Trophoblast cell (in vitro differentiated cells and primary cell): Measurements from ENCODE around the gene AK1.
A peak's percentile ranks its signal among the peaks of the same experiment; 100 is the strongest.

Experiments
- DNase-seq, 2 donors: peaks; one replicate each; pipeline ENCODE4 v3.0.0-alpha.2; 2016
- H2AFZ ChIP-seq: 2 replicates; pipeline ENCODE4 v1.6.1; 2013; ENCODE audit warnings: low read length, moderate library complexity, mild to moderate bottlenecking; ENCODE audit not compliant: insufficient read depth, poor library complexity
- H2AK5ac ChIP-seq: 2 replicates; pipeline ENCODE4 v1.6.1; 2013; ENCODE audit warnings: mild to moderate bottlenecking, low read length
- H2BK120ac ChIP-seq: 2 replicates; pipeline ENCODE4 v1.6.1; 2013; ENCODE audit warnings: low read length, mild to moderate bottlenecking, moderate library complexity; ENCODE audit not compliant: insufficient read depth, poor library complexity
- H2BK12ac ChIP-seq: 2 replicates; pipeline ENCODE4 v1.6.1; 2013; ENCODE audit warnings: mild to moderate bottlenecking, low read length, moderate library complexity
- H2BK5ac ChIP-seq: 2 replicates; pipeline ENCODE4 v1.6.1; 2013; ENCODE audit warnings: low read length, low read depth, moderate library complexity, mild to moderate bottlenecking; ENCODE audit not compliant: poor library complexity
- H3K14ac ChIP-seq: 2 replicates; pipeline ENCODE4 v1.6.1; 2013; ENCODE audit warnings: mild to moderate bottlenecking, low read length
- H3K18ac ChIP-seq: 2 replicates; pipeline ENCODE4 v1.6.1; 2013; ENCODE audit warnings: mild to moderate bottlenecking, low read length
- H3K23ac ChIP-seq: 2 replicates; pipeline ENCODE4 v1.6.1; 2013; ENCODE audit warnings: low read length
- H3K27ac ChIP-seq: 2 replicates; pipeline ENCODE4 v1.5.1; 2013; ENCODE audit warnings: low read depth, mild to moderate bottlenecking, inconsistent platforms, low read length, moderate library complexity
- H3K27me3 ChIP-seq: 2 replicates; pipeline ENCODE4 v1.6.1; 2013; ENCODE audit warnings: inconsistent platforms, mild to moderate bottlenecking, low read length, moderate library complexity; ENCODE audit not compliant: insufficient read depth
- H3K36me3 ChIP-seq, 2 experiments: 1 replicate in 1 of 2; 2 replicates in 1 of 2; pipeline ENCODE4 v1.6.1; 2013; ENCODE audit warnings: low read length in 2 of 2, mild to moderate bottlenecking in 2 of 2, moderate library complexity in 1 of 2; ENCODE audit not compliant: insufficient read depth in 2 of 2, control insufficient read depth in 1 of 2
- H3K4ac ChIP-seq: 2 replicates; pipeline ENCODE4 v1.6.1; 2013; ENCODE audit warnings: low read depth, mild to moderate bottlenecking, low read length, moderate library complexity
- H3K4me1 ChIP-seq, 2 experiments: 1 replicate in 1 of 2; 2 replicates in 1 of 2; pipeline ENCODE4 v1.6.1; 2013; ENCODE audit warnings: low read length in 2 of 2, mild to moderate bottlenecking in 2 of 2, moderate library complexity in 1 of 2; ENCODE audit not compliant: insufficient read depth in 2 of 2, control insufficient read depth in 1 of 2
- H3K4me2 ChIP-seq: 2 replicates; pipeline ENCODE4 v1.6.1; 2013; ENCODE audit warnings: inconsistent platforms, mild to moderate bottlenecking, low read length, moderate library complexity
- H3K4me3 ChIP-seq: 2 replicates; pipeline ENCODE4 v1.5.1; 2013; ENCODE audit warnings: mild to moderate bottlenecking, low read depth, low read length, inconsistent platforms
- H3K79me1 ChIP-seq: one replicate; pipeline ENCODE4 v1.6.1; 2013; ENCODE audit warnings: low read length
- H3K79me2 ChIP-seq: 2 replicates; pipeline ENCODE4 v1.6.1; 2013; ENCODE audit warnings: low read length, mild to moderate bottlenecking; ENCODE audit not compliant: control insufficient read depth, insufficient read depth, poor library complexity
- H3K9ac ChIP-seq: 2 replicates; pipeline ENCODE4 v1.6.1; 2013; ENCODE audit warnings: mild to moderate bottlenecking, low read length
- H3K9me3 ChIP-seq: 2 replicates; pipeline ENCODE4 v1.6.1; 2013; ENCODE audit warnings: low read depth, mild to moderate bottlenecking, control low read depth, inconsistent platforms, low read length; ENCODE audit not compliant: insufficient read depth
- H4K12ac ChIP-seq: 2 replicates; pipeline ENCODE4 v1.6.1; 2013; ENCODE audit warnings: low read depth, mild to moderate bottlenecking, low read length, moderate library complexity
- H4K8ac ChIP-seq: 2 replicates; pipeline ENCODE4 v1.6.1; 2013; ENCODE audit warnings: low read depth, mild to moderate bottlenecking, low read length, moderate library complexity
- H4K91ac ChIP-seq: one replicate; pipeline ENCODE4 v1.6.1; 2013; ENCODE audit warnings: low read depth, mild to moderate bottlenecking, low read length, moderate library complexity
- WGBS: extraction: QIAGEN DNeasy Blood & Tissue Kit; methylation state at CpG from one replicate; pipeline ENCODE4 v1.1.7; 2013; ENCODE audit warnings: missing lambda C conversion rate; ENCODE audit not compliant: insufficient read length, insufficient coverage; ENCODE audit errors: extremely low coverage; 5-methylcytosine and 5-hydroxymethylcytosine counted together

Gene AK1

GRCh38 chr9:127852829-127853228 is 24.6 kb downstream of the AK1 start:
- no peak overlapping the region for H3K4me3 ChIP-seq
- no peak overlapping the region for H3K27ac ChIP-seq
- no CpG with 5 or more reads among the region's 9 CpGs for WGBS
- H4K91ac ChIP-seq: peak overlapping the region; percentile 92
- H4K8ac ChIP-seq: peak overlapping the region; percentile 67
- no peak overlapping the region for H3K4me2 ChIP-seq
- no peak overlapping the region for H4K12ac ChIP-seq
- peaks cover 10% of the 10 kb centered on the region for H3K79me2 ChIP-seq
- peak overlapping the region; percentile 82 for H2AK5ac ChIP-seq
- peaks cover 59% of the 10 kb centered on the region for H3K79me1 ChIP-seq
- no peak overlapping the region for H3K9ac ChIP-seq
- peak overlapping the region; percentile 81 for H3K18ac ChIP-seq
- peaks cover 31 to 40% of the 10 kb centered on the region in 2 experiments for H3K4me1 ChIP-seq
- peak overlapping the region; percentile 87 for H3K14ac ChIP-seq
- no peak for DNase-seq
- H3K36me3 ChIP-seq: peaks cover 2 to 10% of the 10 kb centered on the region in 2 experiments
- peak overlapping the region; percentile 17 for H2AFZ ChIP-seq
- peak overlapping the region; percentile 98 for H2BK12ac ChIP-seq
- H3K27me3 ChIP-seq: no peaks in the 10 kb centered on the region
- peak overlapping the region; percentile 83 for H2BK5ac ChIP-seq
- peaks cover 17% of the 10 kb centered on the region for H3K9me3 ChIP-seq
- H2BK120ac ChIP-seq: peak overlapping the region; percentile 85
- no peak overlapping the region for H3K23ac ChIP-seq
- peak overlapping the region; percentile 87 for H3K4ac ChIP-seq

- WGBS: no CpG with 5 or more reads among the region's 17 CpGs
These were observed 27.1 kb downstream of the AK1 start for GRCh38 chr9:127850286-127850830.

GRCh38 chr9:127848756-127849504 is 28.5 kb downstream of the AK1 start:
- WGBS: no CpG with 5 or more reads among the region's 10 CpGs
- Histone ChIP-seq H4K8ac (no peak overlapping the region), H3K4me1 (peaks cover 53 to 62% of the 10 kb centered on the region in 2 experiments), H3K4me2 (no peak overlapping the region), H3K9ac (no peak overlapping the region), H2BK12ac (peak overlapping the region; percentile 81), H3K23ac (no peak overlapping the region), H3K36me3 (peaks cover 2 to 11% of the 10 kb centered on the region in 2 experiments), H3K14ac (peak overlapping the region; percentile 8), H3K27ac (peak overlapping the region; percentile 57), H3K18ac (peak overlapping the region; percentile 31), H2AFZ (no peak overlapping the region), H3K4ac (no peak overlapping the region), H3K79me1 (peaks cover 71% of the 10 kb centered on the region), H2BK120ac (peak overlapping the region; percentile 79), H2AK5ac (peak overlapping the region; percentile 70), H2BK5ac (peak overlapping the region; percentile 24), H3K9me3 (peaks cover 22% of the 10 kb centered on the region), H3K27me3 (no peaks in the 10 kb centered on the region), H3K79me2 (peaks cover 17% of the 10 kb centered on the region), H3K4me3 (no peak overlapping the region), H4K12ac (no peak overlapping the region), H4K91ac (peak overlapping the region; percentile 98)
- DNase-seq: peak; percentile 88 to 92

More at GRCh38 chr9:127850286-127850830, 27.1 kb downstream of the AK1 start:
- no peak overlapping the region for H2AFZ ChIP-seq
- peak overlapping the region; percentile 2 for H3K18ac ChIP-seq
- no peaks in the 10 kb centered on the region for H3K27me3 ChIP-seq
- H3K4me3 ChIP-seq: no peak overlapping the region
- H3K4me1 ChIP-seq: peaks cover 54 to 63% of the 10 kb centered on the region in 2 experiments
- no peak overlapping the region for H3K4ac ChIP-seq
- no peak overlapping the region for H2BK120ac ChIP-seq
- no peak overlapping the region for H3K14ac ChIP-seq
- peak overlapping the region; percentile 8 for H2BK12ac ChIP-seq
- no peak overlapping the region for H4K8ac ChIP-seq
- H3K4me2 ChIP-seq: no peak overlapping the region
- H3K27ac ChIP-seq: peak overlapping the region; percentile 16
- peaks cover 2 to 11% of the 10 kb centered on the region in 2 experiments for H3K36me3 ChIP-seq
- peak overlapping the region; percentile 6 for H2AK5ac ChIP-seq
- H3K23ac ChIP-seq: no peak overlapping the region
- H4K91ac ChIP-seq: peak overlapping the region; percentile 23
- no peak overlapping the region for H4K12ac ChIP-seq
- no peak overlapping the region for H2BK5ac ChIP-seq
- peaks cover 22% of the 10 kb centered on the region for H3K9me3 ChIP-seq
- peaks cover 18% of the 10 kb centered on the region for H3K79me2 ChIP-seq
- peak; percentile 90 to 95 for DNase-seq
- no peak overlapping the region for H3K9ac ChIP-seq
- H3K79me1 ChIP-seq: peaks cover 68% of the 10 kb centered on the region

- H3K23ac ChIP-seq: no peak overlapping the region
- peak overlapping the region; percentile 39 for H4K12ac ChIP-seq
- peak; percentile 59 to 79 for DNase-seq
- H3K4me2 ChIP-seq: no peak overlapping the region
- H2AFZ ChIP-seq: no peak overlapping the region
- no CpG with 5 or more reads among the region's 12 CpGs for WGBS
- H3K79me1 ChIP-seq: peaks cover 65% of the 10 kb centered on the region
- peaks cover 47 to 54% of the 10 kb centered on the region in 2 experiments for H3K4me1 ChIP-seq
- H2BK12ac ChIP-seq: peak overlapping the region; percentile 93
- peak overlapping the region; percentile 93 for H3K14ac ChIP-seq
- no peak overlapping the region for H3K9ac ChIP-seq
- peak overlapping the region; percentile 76 for H3K18ac ChIP-seq
- peak overlapping the region; percentile 99 for H2BK120ac ChIP-seq
- H3K9me3 ChIP-seq: peaks cover 22% of the 10 kb centered on the region
- peaks cover 11% of the 10 kb centered on the region for H3K79me2 ChIP-seq
- peak overlapping the region; percentile 75 for H2AK5ac ChIP-seq
- H3K4ac ChIP-seq: peak overlapping the region; percentile 73
- H3K27me3 ChIP-seq: no peaks in the 10 kb centered on the region
- H4K91ac ChIP-seq: peak overlapping the region; percentile 98
- peak overlapping the region; percentile 92 for H2BK5ac ChIP-seq
- H3K4me3 ChIP-seq: no peak overlapping the region
- peak overlapping the region; percentile 71 for H3K27ac ChIP-seq
- H3K36me3 ChIP-seq: peaks cover 2 to 13% of the 10 kb centered on the region in 2 experiments
- peak overlapping the region; percentile 71 for H4K8ac ChIP-seq
These were observed 29.4 kb downstream of the AK1 start for GRCh38 chr9:127847833-127848755.
